GM21529 (cell line): ENCODE data around the gene RSKR.
"Not testable (repeated sequence)": the region's sequence is repeated elsewhere in the genome, so short reads cannot be mapped to it uniquely, and the experiment has no call there.

Experiments
- ATAC-seq: cut with Tn5 transposase; IDR thresholded peaks from one replicate; pipeline ENCODE4 v1.9.1; 2021; ENCODE audit not compliant: unreplicated experiment

The RSKR gene

GRCh38 chr17:28624148-28624547 lies 10.2 kb upstream of the RSKR start:
- ATAC-seq, result no peak

DNA sequence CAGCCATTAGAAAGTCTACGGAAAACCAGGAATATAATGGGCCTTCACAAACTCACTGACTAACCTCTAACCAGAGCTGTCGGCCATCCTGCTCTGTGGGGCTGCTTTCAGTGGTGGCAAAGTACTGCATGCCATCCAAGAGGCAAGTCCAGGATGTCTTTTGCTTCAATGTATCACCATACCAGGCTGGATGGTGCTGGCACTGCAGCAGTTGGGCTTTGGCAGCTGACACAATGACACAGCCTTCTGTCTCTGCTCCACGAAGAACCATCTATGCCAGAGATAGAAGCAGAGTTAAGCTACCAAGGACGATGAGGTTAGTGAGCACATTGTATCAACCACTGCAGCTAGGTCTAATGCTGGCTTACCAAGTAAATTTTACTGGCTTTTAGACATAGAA lies 9.7 kb upstream of the RSKR start:
- no peak for ATAC-seq

DNA sequence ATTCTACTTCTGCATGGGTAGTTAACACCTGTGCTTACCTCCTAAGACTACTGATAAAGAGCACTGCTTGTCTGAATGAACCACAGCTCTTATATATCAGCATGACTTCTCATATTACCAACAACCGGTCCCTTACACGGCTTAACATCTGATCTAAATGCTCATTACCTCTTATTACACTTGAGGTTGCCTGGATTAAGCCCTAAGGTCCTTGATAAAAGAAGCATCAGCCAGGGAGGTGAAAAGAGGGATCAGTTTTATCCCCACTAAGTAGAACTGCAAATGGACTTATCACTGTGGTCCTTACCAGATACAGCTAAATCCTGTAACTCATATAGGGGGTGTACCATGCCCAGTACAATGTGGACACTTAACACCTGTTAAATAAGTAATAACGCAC lies 8.2 kb upstream of the RSKR start:
- ATAC-seq, result no peak

- ATAC-seq, result no peak
Measured at GRCh38 chr17:28620010-28620409, 6.0 kb upstream of the RSKR start.

GRCh38 chr17:28618464-28618863 lies 4.5 kb upstream of the RSKR start:
- no peak for ATAC-seq

DNA sequence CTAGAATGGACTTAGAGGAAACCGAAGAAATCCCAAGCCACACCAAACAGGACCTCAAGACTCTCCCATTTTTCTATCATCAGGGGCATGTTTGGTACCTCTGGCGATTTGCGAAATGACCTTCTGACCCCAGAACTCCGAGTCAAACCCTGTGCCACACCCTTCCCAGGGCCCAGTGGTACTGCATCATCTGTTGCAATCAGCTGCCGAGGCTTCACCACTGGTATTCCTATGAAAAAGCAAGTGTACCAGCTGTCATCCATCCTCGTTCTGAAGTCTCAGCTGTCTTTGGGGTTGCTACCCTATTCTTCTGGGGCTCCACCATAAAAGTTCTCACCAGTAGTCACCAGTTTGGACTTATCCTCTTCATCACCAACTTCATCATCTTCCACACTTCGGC lies 2.3 kb upstream of the RSKR start:
- no peak for ATAC-seq

DNA sequence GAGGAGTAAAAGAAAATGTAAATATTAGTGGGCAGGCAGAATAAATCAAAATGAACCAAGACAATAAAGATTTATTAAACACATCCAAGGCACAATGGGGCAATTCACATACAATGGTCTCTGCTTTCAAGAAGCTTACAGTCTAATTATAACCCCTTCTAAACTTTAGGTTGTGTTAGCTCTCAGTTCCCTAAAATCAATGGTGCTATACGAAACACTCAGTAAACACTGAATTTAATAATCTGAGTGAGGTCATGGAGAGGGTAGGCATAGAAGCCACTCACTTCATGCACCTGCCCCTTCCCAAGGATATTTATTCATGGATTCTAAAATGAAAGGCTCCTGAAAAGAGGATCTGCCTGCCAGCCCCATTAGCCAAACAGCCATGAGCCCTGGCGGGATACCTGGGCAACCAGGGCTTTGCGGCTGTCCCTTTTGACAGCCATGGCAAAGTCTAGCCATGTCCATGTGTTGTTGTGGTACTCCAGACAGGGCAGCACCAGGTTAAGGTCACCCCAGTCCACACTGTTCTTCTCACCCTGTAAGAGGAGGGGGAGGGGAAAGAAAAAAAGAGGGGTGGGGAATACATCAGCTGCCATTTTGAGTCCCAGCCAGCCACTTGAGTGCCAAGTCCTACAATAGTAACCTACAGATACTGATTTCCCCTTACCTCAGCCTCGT lies 1.4 kb upstream of the RSKR start:
- no peak for ATAC-seq

DNA sequence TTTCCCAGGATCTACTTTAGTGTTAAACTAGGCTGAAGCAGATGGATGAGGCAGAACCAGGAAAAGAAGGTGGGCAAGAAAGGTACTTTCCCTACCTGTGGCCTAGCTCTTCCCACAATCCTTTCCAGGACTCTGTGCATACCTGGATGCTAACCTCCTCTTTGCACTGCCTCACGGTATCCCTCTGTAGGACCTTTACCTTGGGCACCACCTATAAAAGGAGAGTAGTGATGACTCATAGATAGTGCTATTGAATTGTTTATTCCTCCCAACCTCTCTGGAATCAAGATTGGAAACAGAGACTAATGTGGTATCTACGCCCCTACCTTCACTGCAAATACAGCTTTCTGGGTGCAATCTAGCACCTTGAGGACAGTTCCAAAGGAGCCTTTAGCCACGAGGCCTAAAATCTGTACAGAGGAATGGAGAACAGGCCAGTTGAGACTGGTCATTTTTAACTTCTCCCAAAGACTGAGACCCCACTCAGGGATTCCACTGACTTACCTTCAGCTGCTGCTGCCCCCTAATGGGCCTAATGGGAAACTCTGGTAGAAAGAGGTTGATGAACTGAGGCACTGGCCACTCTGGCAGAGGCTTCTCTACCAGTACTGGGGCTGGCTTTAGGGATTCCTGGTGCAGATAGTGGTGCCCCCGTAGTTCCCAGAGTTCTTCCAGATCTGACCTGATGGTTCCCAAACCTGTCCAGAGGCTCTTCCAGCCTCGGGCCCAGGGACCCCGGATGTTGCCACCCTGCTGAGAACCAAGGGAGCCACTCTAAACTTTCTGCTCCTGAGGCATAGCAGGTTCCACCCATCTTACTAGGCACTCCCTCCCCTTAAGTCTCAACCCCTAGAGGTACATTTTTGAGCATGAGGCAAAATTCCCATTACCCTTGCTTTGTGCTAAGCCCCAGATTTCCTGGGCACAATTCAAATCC lies 781 bp downstream of the RSKR start:
- ATAC-seq, result no peak

DNA sequence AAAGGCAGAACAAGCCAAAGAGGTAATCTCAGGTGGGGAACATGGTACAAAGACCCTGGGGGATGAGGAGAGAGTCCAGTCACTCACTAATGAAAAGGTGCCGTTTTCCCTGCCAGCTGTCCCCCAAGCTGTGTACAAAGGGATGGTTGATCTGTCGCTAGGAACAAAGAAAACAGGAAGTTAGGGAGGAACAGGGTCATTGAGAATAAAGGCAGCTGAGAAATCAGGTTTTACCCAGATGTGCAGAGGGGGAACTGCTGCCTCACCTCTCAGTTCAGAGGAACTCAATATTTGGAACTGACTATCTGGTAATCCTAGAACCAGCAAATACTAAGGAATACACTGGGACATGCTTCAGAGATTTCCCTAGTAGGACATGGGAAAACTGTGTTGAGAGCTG lies 1.5 kb downstream of the RSKR start:
- no peak for ATAC-seq

DNA sequence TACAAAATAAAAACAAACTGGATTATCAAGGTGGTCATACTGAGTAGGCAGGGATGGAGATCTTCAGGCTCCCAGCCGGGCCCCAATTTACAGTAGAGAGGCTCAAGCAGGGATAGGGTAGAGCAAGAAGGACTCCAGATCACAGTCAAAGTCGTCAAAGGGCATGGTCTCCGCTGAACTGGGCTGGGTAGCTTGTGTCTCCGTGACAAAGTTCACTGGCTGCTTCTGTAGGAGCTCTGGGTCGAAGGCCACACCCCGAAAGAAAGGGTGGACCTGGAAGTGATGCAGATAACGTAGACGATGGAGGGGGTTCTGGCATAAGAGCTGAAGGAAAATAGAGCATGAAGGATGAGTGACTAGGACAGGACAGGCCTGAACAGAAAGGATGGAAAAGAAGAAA lies 3.6 kb downstream of the RSKR start:
- ATAC-seq, result no peak

GRCh38 chr17:28604031-28604430 lies 10.0 kb downstream of the RSKR start:
- ATAC-seq, result not testable (repeated sequence)

GRCh38 chr17:28599311-28600184 lies 14.4 kb downstream of the RSKR start:
- peak; percentile 52 for ATAC-seq

- ATAC-seq, result peak; percentile 76
Measured at GRCh38 chr17:28598799-28599310, 15.1 kb downstream of the RSKR start, which contains the start of gene SPAG5. TSS of gene SPAG5 (minus strand) at chr17:28599025. CDS start at chr17:28598946, 79 bp downstream.

DNA sequence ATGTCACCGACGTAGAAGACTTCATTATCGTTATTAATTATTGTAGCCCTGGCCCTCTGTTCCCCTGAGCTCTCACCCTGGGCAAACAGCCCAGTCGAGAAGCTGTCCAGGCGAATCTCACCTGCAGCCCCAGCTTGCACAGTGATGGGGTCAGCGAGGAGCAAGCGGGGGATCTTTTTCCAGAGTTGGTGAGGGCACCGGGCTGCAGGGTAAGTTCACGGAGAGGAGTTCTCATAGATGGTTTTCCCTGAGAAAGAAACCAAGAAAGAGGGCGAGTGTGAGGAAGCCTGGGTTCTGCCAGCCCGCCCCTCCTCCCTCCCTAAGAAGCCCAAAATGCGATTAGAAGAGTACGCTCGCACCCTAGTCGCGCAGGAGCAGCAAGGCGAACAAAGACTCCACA lies 15.6 kb downstream of the RSKR start:
- ATAC-seq, result peak; percentile 6

DNA sequence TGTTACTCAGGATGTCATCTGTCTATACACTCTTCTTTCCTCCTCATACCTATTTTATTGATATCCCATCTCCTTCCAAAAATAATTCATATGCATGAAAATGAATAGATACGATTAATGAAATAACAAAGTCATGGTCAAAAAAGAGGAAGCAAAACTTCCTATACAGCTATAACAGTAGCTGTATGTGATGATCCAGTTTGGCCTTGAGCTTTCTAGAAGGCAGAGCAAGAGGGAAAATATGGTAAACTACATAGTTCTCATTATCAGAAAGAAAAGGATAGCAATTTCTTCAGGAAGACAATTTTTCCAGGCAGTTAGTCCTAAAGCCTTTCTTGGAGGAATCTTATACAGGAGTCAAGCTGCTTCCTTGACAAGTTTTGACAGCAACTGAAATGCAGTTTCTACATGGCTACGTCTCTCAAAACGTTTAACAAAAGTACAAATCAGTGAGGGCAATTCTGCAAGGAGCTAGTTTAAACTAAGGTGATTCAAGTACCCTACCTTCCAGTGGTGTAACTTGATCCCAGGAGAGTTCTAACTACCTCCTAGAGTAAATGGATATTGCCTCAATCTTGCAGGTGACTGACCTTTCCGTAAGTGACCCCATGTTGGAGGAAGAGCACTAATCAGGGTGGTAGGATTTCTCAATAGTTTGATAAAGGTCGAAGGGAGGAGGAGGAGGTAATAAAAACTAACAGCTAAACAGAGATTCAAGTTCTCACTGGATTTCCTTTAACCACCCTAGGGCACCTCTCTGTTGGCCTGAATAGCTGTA lies 16.2 kb downstream of the RSKR start:
- no peak for ATAC-seq

- ATAC-seq, result no peak
Measured at GRCh38 chr17:28592260-28592659, 21.7 kb downstream of the RSKR start.

- ATAC-seq, result no peak
Measured at GRCh38 chr17:28585851-28586250, 28.1 kb downstream of the RSKR start.

DNA sequence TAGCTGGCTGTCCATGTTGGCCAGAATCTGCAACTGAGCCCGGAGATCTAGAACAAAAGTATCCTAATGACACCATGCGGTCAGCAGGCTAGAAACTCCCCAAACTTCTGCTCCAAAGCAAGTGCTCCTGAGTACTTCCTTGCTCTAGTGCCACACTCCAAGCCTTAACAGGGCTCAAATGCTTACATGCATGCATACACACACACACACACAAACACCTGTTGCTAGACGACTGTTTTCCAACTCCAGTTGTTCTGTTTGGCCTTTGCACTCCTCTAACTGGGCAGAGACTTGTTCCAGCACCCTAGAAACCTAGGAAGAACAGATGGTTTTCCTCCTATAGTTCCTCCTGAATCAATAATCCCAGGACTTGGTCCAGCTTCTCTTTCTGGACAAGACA lies 29.6 kb downstream of the RSKR start:
- no peak for ATAC-seq

DNA sequence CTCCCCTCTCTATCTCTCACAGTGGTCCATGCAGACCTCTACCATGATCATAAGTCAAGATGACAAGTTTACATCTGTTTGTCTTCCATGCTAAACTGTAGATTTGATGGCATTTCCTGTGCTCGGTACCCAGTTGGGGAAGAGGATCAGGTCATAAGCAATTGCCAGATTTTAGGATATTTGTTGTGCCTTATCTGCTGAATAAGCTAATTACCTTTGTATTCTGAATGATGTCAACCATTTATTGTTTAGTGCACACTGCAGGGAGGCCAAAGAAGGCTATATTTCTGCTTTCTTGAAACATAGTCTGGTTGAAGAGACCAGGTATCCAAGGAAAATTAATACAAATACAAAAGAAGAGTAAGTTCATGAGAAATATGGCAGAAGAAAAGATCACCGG lies 31.5 kb downstream of the RSKR start:
- no peak for ATAC-seq

GRCh38 chr17:28580959-28581358 lies 33.0 kb downstream of the RSKR start:
- no peak for ATAC-seq
